ENCODE results near the gene YIPF2.

DNA sequence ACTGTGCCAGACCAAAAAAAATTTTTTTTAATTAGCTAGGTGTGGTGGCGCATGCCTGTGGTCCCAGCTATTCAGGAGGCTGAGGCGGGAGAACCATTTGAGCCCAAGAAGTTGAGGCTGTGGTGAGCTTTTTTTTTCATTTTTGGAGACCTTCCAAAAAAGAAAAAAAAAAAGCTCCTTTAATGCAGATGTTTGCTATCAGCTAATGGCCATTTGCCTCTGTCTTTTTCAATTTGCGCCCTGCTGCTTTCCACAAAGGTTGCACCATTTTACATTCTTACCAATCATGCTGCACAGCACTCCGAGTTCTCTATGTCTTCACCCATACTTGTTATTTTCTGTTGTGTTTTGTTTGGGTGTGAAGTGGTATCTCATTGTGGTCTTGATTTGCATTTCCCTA is 16.8 kb upstream of the YIPF2 start:
- TF ChIP-seq, protein P1, sequence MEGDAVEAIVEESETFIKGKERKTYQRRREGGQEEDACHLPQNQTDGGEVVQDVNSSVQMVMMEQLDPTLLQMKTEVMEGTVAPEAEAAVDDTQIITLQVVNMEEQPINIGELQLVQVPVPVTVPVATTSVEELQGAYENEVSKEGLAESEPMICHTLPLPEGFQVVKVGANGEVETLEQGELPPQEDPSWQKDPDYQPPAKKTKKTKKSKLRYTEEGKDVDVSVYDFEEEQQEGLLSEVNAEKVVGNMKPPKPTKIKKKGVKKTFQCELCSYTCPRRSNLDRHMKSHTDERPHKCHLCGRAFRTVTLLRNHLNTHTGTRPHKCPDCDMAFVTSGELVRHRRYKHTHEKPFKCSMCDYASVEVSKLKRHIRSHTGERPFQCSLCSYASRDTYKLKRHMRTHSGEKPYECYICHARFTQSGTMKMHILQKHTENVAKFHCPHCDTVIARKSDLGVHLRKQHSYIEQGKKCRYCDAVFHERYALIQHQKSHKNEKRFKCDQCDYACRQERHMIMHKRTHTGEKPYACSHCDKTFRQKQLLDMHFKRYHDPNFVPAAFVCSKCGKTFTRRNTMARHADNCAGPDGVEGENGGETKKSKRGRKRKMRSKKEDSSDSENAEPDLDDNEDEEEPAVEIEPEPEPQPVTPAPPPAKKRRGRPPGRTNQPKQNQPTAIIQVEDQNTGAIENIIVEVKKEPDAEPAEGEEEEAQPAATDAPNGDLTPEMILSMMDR (IDR thresholded peaks at IDR 0.05), result no peak
- TF ChIP-seq POLR2A (IDR thresholded peaks at IDR 0.05), result no peak

All from right lobe of liver (tissue), 4 donors.